Erythroblast (primary cell): ENCODE measurements around the gene FOLR1.
"Not testable (repeated sequence)": the region's sequence is repeated elsewhere in the genome, so short reads cannot be mapped to it uniquely, and the experiment has no call there.

Source experiments
- DNase-seq, 2 experiments: peaks; one replicate each; lab custom pipeline; 2025; lab: John Stamatoyannopoulos, UW
- GATA1 ChIP-seq: IDR thresholded peaks from 2 replicates; pipeline ENCODE4 v1.6.1; 2011; ENCODE audit warnings: low read depth, mild to moderate bottlenecking, control low read depth, low read length, moderate library complexity
- POLR2A ChIP-seq: IDR thresholded peaks from 2 replicates; pipeline ENCODE4 v1.6.1; 2011; ENCODE audit warnings: mild to moderate bottlenecking, low read length

Gene FOLR1

GRCh38 chr11:72203163-72203562 lies 11.2 kb downstream of the FOLR1 start:
- no peak for TF ChIP-seq POLR2A
- no peak for TF ChIP-seq GATA1
- DNase-seq = no peak

- DNase-seq = no peak
Observed at GRCh38 chr11:72204886-72205285, 12.9 kb downstream of the FOLR1 start.

GRCh38 chr11:72206794-72207193 lies 14.9 kb downstream of the FOLR1 start:
- not testable (repeated sequence) for DNase-seq

More at GRCh38 chr11:72204886-72205285, 12.9 kb downstream of the FOLR1 start:
- no peak for TF ChIP-seq GATA1
- no peak for TF ChIP-seq POLR2A

- TF ChIP-seq GATA1 (no peak), POLR2A (no peak)
- DNase-seq = no peak
Observed at GRCh38 chr11:72208281-72208680, 16.3 kb downstream of the FOLR1 start.

GRCh38 chr11:72209101-72209500 lies 17.2 kb downstream of the FOLR1 start:
- no peak for TF ChIP-seq GATA1
- no peak for TF ChIP-seq POLR2A

GRCh38 chr11:72216638-72217037 lies 24.7 kb downstream of the FOLR1 start, which contains the start of gene FOLR2:
Gene FOLR2 (plus strand): TSS chr11:72216794. CDS start chr11:72218585, 1,791 bp downstream.
- TF ChIP-seq GATA1 = no peak

More at GRCh38 chr11:72209101-72209500, 17.2 kb downstream of the FOLR1 start:
- no peak for DNase-seq

GRCh38 chr11:72217841-72218240 lies 25.9 kb downstream of the FOLR1 start:
- DNase-seq = no peak
- TF ChIP-seq GATA1 = no peak
- no peak for TF ChIP-seq POLR2A

More at GRCh38 chr11:72216638-72217037, 24.7 kb downstream of the FOLR1 start, which contains the start of gene FOLR2:
- no peak for DNase-seq

- TF ChIP-seq POLR2A (no peak), GATA1 (no peak)
- DNase-seq = no peak
Observed at GRCh38 chr11:72218251-72218745, 26.4 kb downstream of the FOLR1 start.

- TF ChIP-seq POLR2A (no peak), GATA1 (no peak)
- DNase-seq = no peak
Observed at GRCh38 chr11:72220696-72221363, 28.9 kb downstream of the FOLR1 start.

- TF ChIP-seq POLR2A (no peak), GATA1 (no peak)
- DNase-seq = no peak
Observed at GRCh38 chr11:72221386-72222075, 29.6 kb downstream of the FOLR1 start.

- TF ChIP-seq GATA1 (no peak), POLR2A (no peak)
Observed at GRCh38 chr11:72222106-72222891, 30.4 kb downstream of the FOLR1 start.

GRCh38 chr11:72222907-72223614 lies 31.1 kb downstream of the FOLR1 start:
- DNase-seq = peak; percentile 92 to 94
- no peak for TF ChIP-seq GATA1
- peak; percentile 35 for TF ChIP-seq POLR2A

More at GRCh38 chr11:72222106-72222891, 30.4 kb downstream of the FOLR1 start:
- DNase-seq = peak in 1 of 2 experiments; percentile 36
